Measurements from ENCODE around the gene PPCS.

PPCS gene

DNA sequence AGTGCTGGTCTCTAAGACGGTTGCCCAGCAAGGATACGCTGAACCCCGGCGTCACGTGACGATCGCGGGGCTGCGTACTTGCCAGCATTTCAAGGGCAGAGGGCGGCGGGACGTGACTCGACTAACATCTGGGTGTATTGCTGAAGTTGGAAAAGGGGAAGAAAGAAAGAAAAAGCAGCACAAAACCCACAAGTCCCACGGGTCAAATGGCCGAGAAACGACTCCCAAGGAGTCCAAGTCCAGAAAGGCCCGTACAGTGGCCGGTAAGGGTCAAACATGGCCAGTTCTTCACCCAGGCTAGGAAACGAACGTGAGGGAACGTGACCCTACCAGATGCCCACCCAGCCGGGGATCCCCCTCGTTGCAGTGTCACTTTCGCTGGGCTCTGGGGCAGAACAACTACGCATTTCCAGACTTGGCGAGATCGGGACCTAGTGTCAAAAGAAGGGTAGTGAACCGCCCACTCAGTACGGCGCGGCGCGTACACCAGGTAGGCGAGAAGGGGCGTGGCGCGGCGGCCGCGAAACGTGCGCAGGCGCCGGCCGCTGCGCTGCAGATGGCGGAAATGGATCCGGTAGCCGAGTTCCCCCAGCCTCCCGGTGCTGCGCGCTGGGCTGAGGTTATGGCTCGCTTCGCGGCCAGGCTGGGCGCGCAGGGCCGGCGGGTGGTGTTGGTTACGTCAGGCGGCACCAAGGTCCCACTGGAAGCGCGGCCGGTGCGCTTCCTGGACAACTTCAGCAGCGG is at the start of gene PPCS, which contains the start of gene ZMYND12:
TSS of gene PPCS (plus strand) at position 534 of the 744 bp plus-strand sequence. CDS start at position 557, 23 bp downstream.
TSS of gene ZMYND12 (minus strand) at position 13 of the 744 bp plus-strand sequence. CDS start 25 bp downstream, outside the sequence.
- H3K9ac ChIP-seq (ENCODE audit: low read length): peak within 1 kb of the TSS; percentile 94
- peaks cover 4% of the 10 kb centered on the region for H3K4me1 ChIP-seq (ENCODE audit: control insufficient read depth, insufficient read depth, low read length)

DNA sequence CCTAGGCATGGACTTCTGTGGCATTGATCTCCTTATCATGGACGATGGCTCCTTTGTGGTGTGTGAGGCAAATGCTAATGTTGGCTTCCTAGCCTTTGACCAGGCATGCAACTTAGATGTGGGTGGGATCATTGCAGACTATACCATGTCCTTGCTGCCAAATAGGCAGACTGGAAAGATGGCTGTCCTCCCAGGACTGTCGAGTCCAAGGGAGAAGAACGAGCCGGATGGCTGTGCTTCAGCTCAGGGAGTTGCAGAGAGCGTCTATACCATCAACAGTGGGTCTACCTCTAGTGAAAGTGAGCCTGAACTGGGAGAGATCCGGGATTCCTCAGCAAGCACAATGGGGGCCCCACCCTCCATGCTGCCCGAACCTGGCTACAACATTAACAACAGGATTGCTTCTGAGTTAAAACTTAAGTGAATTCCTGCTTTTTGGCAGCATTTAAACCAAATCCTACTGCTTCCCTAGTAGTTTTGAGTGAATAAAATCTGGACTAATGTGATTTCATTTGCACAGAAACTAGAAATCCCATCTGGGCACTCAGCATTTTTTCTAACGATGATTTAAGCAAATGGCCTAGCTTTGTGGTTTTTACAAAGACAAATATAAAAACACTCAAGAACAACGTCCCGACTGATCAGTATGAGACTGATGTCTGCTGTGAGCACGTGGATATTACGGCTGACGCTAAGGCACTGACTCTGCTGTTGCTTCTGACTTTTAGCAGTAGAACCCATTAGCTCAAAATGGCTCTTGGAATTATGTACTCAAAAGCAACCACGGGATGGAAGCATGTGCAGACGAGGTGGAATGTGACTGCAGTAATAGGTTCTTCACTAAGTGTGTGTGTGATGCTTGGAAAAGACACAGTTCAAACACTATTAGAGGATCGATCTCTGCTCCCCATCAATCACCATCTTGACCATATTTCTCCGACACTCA is 41.5 kb upstream of the PPCS start:
- Histone ChIP-seq H3K4me3 (ENCODE audit: low read depth, low read length) (no peak overlapping the region), H3K9me3 (ENCODE audit: control insufficient read depth, insufficient read depth, low read depth, low read length) (no peaks in the 10 kb centered on the region), H3K27ac (ENCODE audit: low read depth, low read length) (no peak overlapping the region), H3K27me3 (ENCODE audit: control insufficient read depth, insufficient read depth, low read length) (no peaks in the 10 kb centered on the region), H3K9ac (ENCODE audit: low read length) (no peak overlapping the region), H3K4me1 (ENCODE audit: control insufficient read depth, insufficient read depth, low read length) (peaks cover 18% of the 10 kb centered on the region), H3K36me3 (ENCODE audit: control insufficient read depth, insufficient read depth, low read length) (peaks cover 2% of the 10 kb centered on the region; the same call in 1 of the 2 replicates)

More for the DNA sequence above, at the start of gene PPCS, which contains the start of gene ZMYND12:
- Histone ChIP-seq H3K27ac (ENCODE audit: low read depth, low read length) (peak within 1 kb of the TSS; percentile 76), H3K27me3 (ENCODE audit: control insufficient read depth, insufficient read depth, low read length) (no peaks in the 10 kb centered on the region), H3K9me3 (ENCODE audit: control insufficient read depth, insufficient read depth, low read depth, low read length) (no peaks in the 10 kb centered on the region), H3K36me3 (ENCODE audit: control insufficient read depth, insufficient read depth, low read length) (peaks cover 29% of the 10 kb centered on the region), H3K4me3 (ENCODE audit: low read depth, low read length) (peak within 1 kb of the TSS; percentile 77)

DNA sequence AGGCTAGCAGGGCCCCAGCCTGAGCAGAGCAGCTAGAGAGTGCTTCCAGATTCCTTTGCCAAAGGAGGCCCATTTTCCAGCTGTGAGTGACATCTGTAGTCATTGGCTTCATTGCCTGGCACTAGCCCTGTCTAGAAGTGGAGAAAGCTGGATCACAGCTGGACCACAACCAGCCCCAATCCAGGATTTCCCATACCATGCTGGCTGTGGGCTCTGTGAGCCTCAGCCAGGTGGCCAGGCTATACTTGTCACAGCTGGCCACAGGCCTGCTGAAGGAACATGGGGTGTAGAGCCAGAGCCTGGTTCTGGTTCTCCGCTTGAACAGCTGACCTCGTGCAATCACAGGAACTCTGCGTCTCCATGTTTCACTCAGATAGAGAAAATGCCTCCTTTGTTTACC is 39.2 kb upstream of the PPCS start:
- Histone ChIP-seq H3K27ac (ENCODE audit: low read depth, low read length) (no peak overlapping the region), H3K36me3 (ENCODE audit: control insufficient read depth, insufficient read depth, low read length) (no peaks in the 10 kb centered on the region; the same call in 1 of the 2 replicates), H3K9me3 (ENCODE audit: control insufficient read depth, insufficient read depth, low read depth, low read length) (no peaks in the 10 kb centered on the region), H3K9ac (ENCODE audit: low read length) (no peak overlapping the region), H3K4me1 (ENCODE audit: control insufficient read depth, insufficient read depth, low read length) (peaks cover 18% of the 10 kb centered on the region), H3K4me3 (ENCODE audit: low read depth, low read length) (no peak overlapping the region), H3K27me3 (ENCODE audit: control insufficient read depth, insufficient read depth, low read length) (no peaks in the 10 kb centered on the region)

DNA sequence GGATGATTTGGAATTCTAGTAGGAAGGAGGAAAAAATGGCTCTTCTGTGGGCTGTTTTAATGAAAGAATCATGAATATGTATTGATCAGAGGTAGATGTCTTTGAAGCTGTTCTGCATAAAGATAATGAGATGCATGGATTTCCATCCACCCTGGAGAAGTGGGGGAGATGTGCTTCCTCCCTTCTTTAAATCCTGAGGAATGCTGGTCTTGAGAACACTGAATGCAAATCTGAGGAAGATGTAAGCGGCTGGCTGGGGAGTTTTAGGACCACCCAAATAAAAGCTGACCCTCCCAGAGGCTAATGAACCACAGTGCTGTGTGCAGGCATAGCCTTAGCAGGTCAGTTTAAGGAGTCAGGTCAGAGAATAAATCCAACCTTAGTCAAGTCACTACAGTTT is 37.8 kb upstream of the PPCS start:
- Histone ChIP-seq H3K4me1 (ENCODE audit: control insufficient read depth, insufficient read depth, low read length) (peaks cover 18% of the 10 kb centered on the region), H3K27ac (ENCODE audit: low read depth, low read length) (peak overlapping the region; percentile 36; the same call in 1 of the 2 replicates), H3K27me3 (ENCODE audit: control insufficient read depth, insufficient read depth, low read length) (no peaks in the 10 kb centered on the region), H3K4me3 (ENCODE audit: low read depth, low read length) (no peak overlapping the region), H3K9me3 (ENCODE audit: control insufficient read depth, insufficient read depth, low read depth, low read length) (no peaks in the 10 kb centered on the region), H3K36me3 (ENCODE audit: control insufficient read depth, insufficient read depth, low read length) (no peaks in the 10 kb centered on the region), H3K9ac (ENCODE audit: low read length) (no peak overlapping the region)

DNA sequence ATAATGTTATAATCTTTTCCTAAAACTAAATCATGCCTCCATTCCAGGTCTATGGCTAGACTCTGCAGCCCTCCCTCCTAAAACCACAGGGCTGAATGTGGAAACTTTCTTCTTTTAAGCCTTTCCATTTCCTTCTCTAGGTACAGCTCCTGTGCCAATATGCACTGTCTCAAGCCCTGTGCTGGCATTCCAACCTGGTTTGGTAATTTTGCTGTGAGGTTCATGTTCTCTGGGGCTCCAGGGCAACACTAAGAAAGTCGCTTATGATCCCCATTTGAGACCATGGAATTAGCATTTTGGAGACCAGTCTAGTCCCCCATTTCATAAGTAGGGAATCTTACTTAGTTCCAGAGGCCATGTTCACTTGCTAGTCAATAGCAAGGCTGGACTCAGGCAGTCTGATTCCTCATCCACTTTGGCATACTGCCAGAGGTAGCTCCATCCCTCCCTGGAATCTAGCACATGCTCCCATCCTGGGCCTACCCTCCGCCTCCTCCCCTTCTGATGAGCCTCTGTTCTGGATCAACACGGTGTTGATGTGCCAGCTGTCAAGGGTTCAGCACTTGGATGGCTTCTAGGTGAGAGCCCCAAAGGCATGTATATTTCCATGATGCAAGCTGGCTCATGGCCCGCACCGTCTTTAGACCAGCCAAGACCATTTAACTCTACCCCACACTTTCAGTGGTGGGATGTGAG is 37.1 kb upstream of the PPCS start:
- Histone ChIP-seq H3K27me3 (ENCODE audit: control insufficient read depth, insufficient read depth, low read length) (no peaks in the 10 kb centered on the region), H3K9ac (ENCODE audit: low read length) (no peak overlapping the region), H3K27ac (ENCODE audit: low read depth, low read length) (no peak overlapping the region)

DNA sequence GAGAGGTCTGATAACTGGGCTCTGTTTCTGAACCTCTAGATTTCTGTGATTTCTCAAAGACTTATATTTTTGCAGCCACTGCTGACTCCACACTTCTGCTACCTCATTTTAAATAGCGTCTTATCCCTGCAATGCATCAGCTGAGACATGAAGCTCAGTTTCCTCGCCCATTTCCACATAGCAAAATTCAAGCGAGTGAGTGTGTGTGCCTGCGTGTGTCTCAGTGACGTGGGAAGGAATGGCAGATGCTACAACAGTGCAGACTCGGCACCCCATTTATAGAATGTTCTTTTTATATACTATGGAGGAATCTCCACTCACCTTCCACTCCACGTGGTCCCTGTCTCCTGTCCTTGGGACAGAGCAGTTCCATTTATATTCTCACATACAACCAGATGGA is 36.2 kb upstream of the PPCS start:
- H3K27me3 ChIP-seq (ENCODE audit: control insufficient read depth, insufficient read depth, low read length): no peaks in the 10 kb centered on the region
- no peak overlapping the region for H3K27ac ChIP-seq (ENCODE audit: low read depth, low read length)
- no peaks in the 10 kb centered on the region for H3K9me3 ChIP-seq (ENCODE audit: control insufficient read depth, insufficient read depth, low read depth, low read length)
- H3K9ac ChIP-seq (ENCODE audit: low read length): no peak overlapping the region
- no peak overlapping the region for H3K4me3 ChIP-seq (ENCODE audit: low read depth, low read length)
- no peaks in the 10 kb centered on the region for H3K36me3 ChIP-seq (ENCODE audit: control insufficient read depth, insufficient read depth, low read length)
- peaks cover 18% of the 10 kb centered on the region for H3K4me1 ChIP-seq (ENCODE audit: control insufficient read depth, insufficient read depth, low read length)

More for the DNA sequence above, 37.1 kb upstream of the PPCS start:
- H3K36me3 ChIP-seq (ENCODE audit: control insufficient read depth, insufficient read depth, low read length): no peaks in the 10 kb centered on the region
- H3K9me3 ChIP-seq (ENCODE audit: control insufficient read depth, insufficient read depth, low read depth, low read length): no peaks in the 10 kb centered on the region
- peaks cover 18% of the 10 kb centered on the region for H3K4me1 ChIP-seq (ENCODE audit: control insufficient read depth, insufficient read depth, low read length)
- H3K4me3 ChIP-seq (ENCODE audit: low read depth, low read length): no peak overlapping the region

DNA sequence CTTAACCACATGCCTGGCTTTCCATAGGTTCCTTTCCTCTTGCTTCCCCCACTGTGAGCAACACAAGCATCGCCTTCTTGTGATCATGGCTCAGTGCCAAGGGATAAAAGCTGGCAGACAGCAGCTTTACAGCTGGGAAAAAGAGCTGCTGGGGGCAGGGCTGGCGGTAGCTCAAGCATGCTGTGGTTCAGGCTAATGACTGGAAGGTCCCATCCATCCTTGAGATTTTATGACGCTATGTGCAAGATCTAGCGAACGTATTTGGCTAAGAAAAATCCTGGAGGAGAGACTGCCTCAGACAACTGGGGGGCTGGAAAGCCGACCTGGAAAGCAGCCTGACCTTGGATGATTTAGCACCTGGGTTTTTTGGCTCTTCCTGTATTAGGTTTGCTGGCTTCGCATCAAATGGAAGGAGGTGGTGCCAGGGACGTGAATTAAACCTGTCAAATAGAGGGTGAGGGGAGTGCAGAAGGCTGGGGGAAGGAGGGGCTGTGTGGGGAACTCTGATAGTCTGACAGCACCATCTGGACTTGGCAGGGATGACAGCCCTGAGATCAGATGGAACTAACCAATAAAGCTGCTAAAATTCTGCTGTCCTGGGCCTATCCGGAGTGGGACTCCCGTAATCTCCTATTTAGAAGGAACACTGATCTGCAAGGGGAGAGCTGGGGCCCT is 35.3 kb upstream of the PPCS start:
- no peak overlapping the region for H3K27ac ChIP-seq (ENCODE audit: low read depth, low read length)

DNA sequence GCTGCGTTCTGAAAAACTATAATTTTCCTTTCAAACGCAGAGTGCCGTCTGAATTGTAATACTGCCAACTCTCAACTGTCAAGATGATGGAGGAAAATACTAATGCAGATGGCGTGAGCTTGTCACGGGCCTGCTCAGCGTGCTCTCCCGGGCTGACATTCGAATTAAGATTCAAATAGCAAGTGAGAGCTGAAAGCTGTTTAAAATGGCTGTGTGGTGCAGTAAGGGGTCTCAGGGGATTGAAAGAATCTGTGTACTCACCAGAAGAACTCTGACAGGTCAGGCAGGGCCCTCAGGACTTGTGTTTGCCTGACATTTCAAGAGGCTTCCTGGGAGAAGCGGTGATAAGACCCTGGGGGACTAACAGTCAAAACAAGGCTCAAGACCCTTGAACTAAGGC is 33.6 kb upstream of the PPCS start:
- Histone ChIP-seq H3K36me3 (ENCODE audit: control insufficient read depth, insufficient read depth, low read length) (no peaks in the 10 kb centered on the region), H3K4me1 (ENCODE audit: control insufficient read depth, insufficient read depth, low read length) (peaks cover 22% of the 10 kb centered on the region), H3K27me3 (ENCODE audit: control insufficient read depth, insufficient read depth, low read length) (no peaks in the 10 kb centered on the region), H3K9me3 (ENCODE audit: control insufficient read depth, insufficient read depth, low read depth, low read length) (no peaks in the 10 kb centered on the region), H3K9ac (ENCODE audit: low read length) (no peak overlapping the region), H3K4me3 (ENCODE audit: low read depth, low read length) (no peak overlapping the region), H3K27ac (ENCODE audit: low read depth, low read length) (no peak overlapping the region)

More for the DNA sequence above, 35.3 kb upstream of the PPCS start:
- Histone ChIP-seq H3K36me3 (ENCODE audit: control insufficient read depth, insufficient read depth, low read length) (no peaks in the 10 kb centered on the region), H3K4me1 (ENCODE audit: control insufficient read depth, insufficient read depth, low read length) (peaks cover 18% of the 10 kb centered on the region), H3K9me3 (ENCODE audit: control insufficient read depth, insufficient read depth, low read depth, low read length) (no peaks in the 10 kb centered on the region), H3K27me3 (ENCODE audit: control insufficient read depth, insufficient read depth, low read length) (no peaks in the 10 kb centered on the region), H3K4me3 (ENCODE audit: low read depth, low read length) (no peak overlapping the region), H3K9ac (ENCODE audit: low read length) (no peak overlapping the region)

DNA sequence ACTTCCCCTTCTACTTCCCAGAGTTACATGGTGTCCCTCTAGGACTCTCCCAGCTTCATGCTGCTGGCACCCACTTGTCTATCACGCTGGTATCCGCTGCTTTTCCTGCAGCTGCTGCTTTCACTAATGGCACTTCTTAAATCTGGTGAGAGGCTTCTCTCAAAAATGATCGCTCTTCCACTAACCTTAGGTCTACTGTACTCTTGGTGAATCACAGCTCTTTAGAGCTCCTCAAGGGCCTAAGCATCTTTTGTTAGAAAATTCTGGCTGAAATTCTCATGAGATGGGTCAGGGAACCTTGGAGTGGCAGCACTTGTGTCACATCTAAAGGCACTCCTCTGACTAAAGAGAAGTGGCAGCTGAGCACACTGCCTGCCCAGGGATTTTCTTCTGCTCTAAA is 32.7 kb upstream of the PPCS start:
- H3K4me3 ChIP-seq (ENCODE audit: low read depth, low read length): no peak overlapping the region
- no peaks in the 10 kb centered on the region for H3K27me3 ChIP-seq (ENCODE audit: control insufficient read depth, insufficient read depth, low read length)
- H3K27ac ChIP-seq (ENCODE audit: low read depth, low read length): no peak overlapping the region
- H3K9me3 ChIP-seq (ENCODE audit: control insufficient read depth, insufficient read depth, low read depth, low read length): no peaks in the 10 kb centered on the region
- peaks cover 13% of the 10 kb centered on the region for H3K4me1 ChIP-seq (ENCODE audit: control insufficient read depth, insufficient read depth, low read length)
- no peak overlapping the region for H3K9ac ChIP-seq (ENCODE audit: low read length)
- H3K36me3 ChIP-seq (ENCODE audit: control insufficient read depth, insufficient read depth, low read length): no peaks in the 10 kb centered on the region

DNA sequence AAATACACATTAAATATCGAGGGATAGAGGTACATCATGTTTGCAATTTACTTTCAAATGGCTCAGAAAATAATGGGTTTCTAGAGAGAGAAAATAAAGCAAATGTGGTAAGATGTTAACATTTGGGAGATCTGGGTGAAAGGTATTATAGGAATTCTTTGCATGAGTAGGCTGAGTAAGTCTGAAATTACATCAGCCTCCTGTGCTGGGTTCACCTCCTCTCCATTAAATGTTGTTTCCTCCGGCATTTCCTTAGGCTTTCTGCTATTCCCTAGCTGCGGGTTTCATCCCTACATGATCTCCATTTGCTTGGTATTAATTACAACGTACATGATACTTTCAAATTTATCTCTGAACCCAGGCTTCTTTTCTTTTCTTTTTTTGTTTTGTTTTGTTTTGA is 32.1 kb upstream of the PPCS start:
- no peaks in the 10 kb centered on the region for H3K27me3 ChIP-seq (ENCODE audit: control insufficient read depth, insufficient read depth, low read length)
- no peaks in the 10 kb centered on the region for H3K9me3 ChIP-seq (ENCODE audit: control insufficient read depth, insufficient read depth, low read depth, low read length)
- no peak overlapping the region for H3K4me3 ChIP-seq (ENCODE audit: low read depth, low read length)
- no peak overlapping the region for H3K27ac ChIP-seq (ENCODE audit: low read depth, low read length)
- H3K36me3 ChIP-seq (ENCODE audit: control insufficient read depth, insufficient read depth, low read length): no peaks in the 10 kb centered on the region
- H3K4me1 ChIP-seq (ENCODE audit: control insufficient read depth, insufficient read depth, low read length): peaks cover 8% of the 10 kb centered on the region
- no peak overlapping the region for H3K9ac ChIP-seq (ENCODE audit: low read length)

Data from HUES6 (cell line).